ENCODE data around the gene SLC43A3. TPM values are rescaled to one million over a fixed set of nuclear protein-coding genes. Genes with fewer than 3 reads are reported as not detected.
"Not testable (repeated sequence)": the region's sequence is repeated elsewhere in the genome, so short reads cannot be mapped to it uniquely, and the experiment has no call there.

The SLC43A3 gene
- total RNA-seq, 1 donor from 2014 or later = 48.0 TPM

GRCh38 chr11:57407010-57407920, 19.7 kb downstream of the SLC43A3 start:
- DNase-seq (ENCODE audit: low read depth, low spot score) = no peak

GRCh38 chr11:57406337-57406904, 20.5 kb downstream of the SLC43A3 start:
- peak; percentile 63 for DNase-seq (ENCODE audit: low read depth, low spot score)

GRCh38 chr11:57405271-57405860, 21.6 kb downstream of the SLC43A3 start:
- DNase-seq (ENCODE audit: low read depth, low spot score) = no peak

- DNase-seq (ENCODE audit: low read depth, low spot score) = no peak
Measured at GRCh38 chr11:57403802-57404147, 23.1 kb downstream of the SLC43A3 start.

- DNase-seq (ENCODE audit: low read depth, low spot score) = not testable (repeated sequence)
Measured at GRCh38 chr11:57403003-57403801, 23.7 kb downstream of the SLC43A3 start.

- DNase-seq (ENCODE audit: low read depth, low spot score) = no peak
Measured at GRCh38 chr11:57402188-57403002, 24.5 kb downstream of the SLC43A3 start.

GRCh38 chr11:57399972-57400578, 26.8 kb downstream of the SLC43A3 start:
- no peak for DNase-seq (ENCODE audit: low read depth, low spot score)

GRCh38 chr11:57399221-57399620, 27.7 kb downstream of the SLC43A3 start:
- DNase-seq (ENCODE audit: low read depth, low spot score) = no peak

- no peak for DNase-seq (ENCODE audit: low read depth, low spot score)
Measured at GRCh38 chr11:57397394-57397990, 29.4 kb downstream of the SLC43A3 start.

- DNase-seq (ENCODE audit: low read depth, low spot score) = no peak
Measured at GRCh38 chr11:57396744-57397143, 30.2 kb downstream of the SLC43A3 start.

- DNase-seq (ENCODE audit: low read depth, low spot score) = no peak
Measured at GRCh38 chr11:57395905-57396623, 30.9 kb downstream of the SLC43A3 start.

GRCh38 chr11:57394203-57394965, 32.5 kb downstream of the SLC43A3 start:
- no peak for DNase-seq (ENCODE audit: low read depth, low spot score)

GRCh38 chr11:57392763-57393105, 34.2 kb downstream of the SLC43A3 start:
- DNase-seq (ENCODE audit: low read depth, low spot score) = no peak

GRCh38 chr11:57392066-57392762, 34.7 kb downstream of the SLC43A3 start:
- DNase-seq (ENCODE audit: low read depth, low spot score) = no peak

GRCh38 chr11:57391539-57391938, 35.4 kb downstream of the SLC43A3 start:
- no peak for DNase-seq (ENCODE audit: low read depth, low spot score)

GRCh38 chr11:57391111-57391510, 35.8 kb downstream of the SLC43A3 start:
- DNase-seq (ENCODE audit: low read depth, low spot score) = no peak

GRCh38 chr11:57390535-57390934, 36.4 kb downstream of the SLC43A3 start, which contains the start of gene PRG2:
Gene PRG2 (minus strand): TSS chr11:57390650. CDS start chr11:57389944, 706 bp downstream.
- DNase-seq (ENCODE audit: low read depth, low spot score) = no peak

All from pulmonary artery endothelial cell (primary cell).